Activated CD8-positive, alpha-beta T cell treated with anti-CD3 and anti-CD28 coated beads for 36 hours (primary cell): ENCODE results near the gene ATE1. TPM values are rescaled to one million over a fixed set of nuclear protein-coding genes. Genes with fewer than 3 reads are reported as not detected.

Experiments
- ATAC-seq: fragments of 200-7000 bp; cut with Tn5 transposase; one replicate; pipeline ENCODE4 v1.10.0; 2021; ENCODE audit warnings: mild to moderate bottlenecking, moderate library complexity
- CTCF ChIA-PET: fragments of 350-600 bp; sonication (Branson Sonifier 250); formaldehyde crosslinking; loops from one replicate; lab custom pipeline; 2021; ENCODE audit warnings: antibody characterized with exemption; lab: Charles Lee
- POLR2A ChIA-PET: fragments of 350-600 bp; sonication (Branson Sonifier 250); formaldehyde crosslinking; loops from one replicate; lab custom pipeline; 2021; ENCODE audit warnings: antibody characterized with exemption; lab: Charles Lee
- DNase-seq: peaks from one replicate; pipeline ENCODE4 v3.0.0-alpha.2; 2020
- H3K27ac Mint-ChIP-seq: one replicate; pipeline ENCODE4 v1.8.0; 2021; ENCODE audit warnings: mild to moderate bottlenecking, mixed read lengths
- H3K27me3 Mint-ChIP-seq: one replicate; pipeline ENCODE4 v1.8.0; 2021; ENCODE audit warnings: mixed read lengths
- H3K36me3 Mint-ChIP-seq: one replicate; pipeline ENCODE4 v1.8.0; 2021; ENCODE audit warnings: low read depth, mixed read lengths
- H3K4me1 Mint-ChIP-seq: one replicate; pipeline ENCODE4 v1.8.0; 2021; ENCODE audit warnings: low read depth, mixed read lengths
- H3K4me3 Mint-ChIP-seq: one replicate; pipeline ENCODE4 v1.8.0; 2021; ENCODE audit warnings: mild to moderate bottlenecking, moderate library complexity, mixed read lengths
- H3K9me3 Mint-ChIP-seq: one replicate; pipeline ENCODE4 v1.8.0; 2021; ENCODE audit warnings: mixed read lengths
- intact Hi-C: fragments of 100-400 bp; cut with micrococcal nuclease; formaldehyde crosslinking; loops from one replicate; pipeline ENCODE4 v1.10.0; 2022
- total RNA-seq, 2 experiments: library from RNA; stranded (reverse); gene quantifications; one replicate each; pipeline ENCODE4 v1.2.3, GENCODE V29; 2021
- TF ChIP-seq, protein P1 (sequence below): fragments of 200-600 bp; IDR thresholded peaks from one replicate; pipeline ENCODE4 v1.8.0; 2022; ENCODE audit warnings: antibody characterized with exemption, mild to moderate bottlenecking

The ATE1 gene
- total RNA-seq, 2 experiments from 2014 or later = 18.0 to 19.2 TPM

GRCh38 chr10:121880895-121881294 is 46.9 kb downstream of the ATE1 start:
- no peaks in the 10 kb centered on the region for H3K9me3 Mint-ChIP-seq
- DNase-seq = no peak
- intact Hi-C loops = no loop called here
- H3K27ac Mint-ChIP-seq = no peak overlapping the region
- H3K27me3 Mint-ChIP-seq = no peaks in the 10 kb centered on the region
- ChIA-PET CTCF (interaction anchor here (1.0 to 1.9 kb wide), 2 partner anchors 20 to 58 kb away, joined by 3 to 8 read pairs; no protein-coding TSS in a partner anchor), POLR2A (no interaction called here)
- peaks cover 12% of the 10 kb centered on the region for H3K36me3 Mint-ChIP-seq
- TF ChIP-seq, protein P1, sequence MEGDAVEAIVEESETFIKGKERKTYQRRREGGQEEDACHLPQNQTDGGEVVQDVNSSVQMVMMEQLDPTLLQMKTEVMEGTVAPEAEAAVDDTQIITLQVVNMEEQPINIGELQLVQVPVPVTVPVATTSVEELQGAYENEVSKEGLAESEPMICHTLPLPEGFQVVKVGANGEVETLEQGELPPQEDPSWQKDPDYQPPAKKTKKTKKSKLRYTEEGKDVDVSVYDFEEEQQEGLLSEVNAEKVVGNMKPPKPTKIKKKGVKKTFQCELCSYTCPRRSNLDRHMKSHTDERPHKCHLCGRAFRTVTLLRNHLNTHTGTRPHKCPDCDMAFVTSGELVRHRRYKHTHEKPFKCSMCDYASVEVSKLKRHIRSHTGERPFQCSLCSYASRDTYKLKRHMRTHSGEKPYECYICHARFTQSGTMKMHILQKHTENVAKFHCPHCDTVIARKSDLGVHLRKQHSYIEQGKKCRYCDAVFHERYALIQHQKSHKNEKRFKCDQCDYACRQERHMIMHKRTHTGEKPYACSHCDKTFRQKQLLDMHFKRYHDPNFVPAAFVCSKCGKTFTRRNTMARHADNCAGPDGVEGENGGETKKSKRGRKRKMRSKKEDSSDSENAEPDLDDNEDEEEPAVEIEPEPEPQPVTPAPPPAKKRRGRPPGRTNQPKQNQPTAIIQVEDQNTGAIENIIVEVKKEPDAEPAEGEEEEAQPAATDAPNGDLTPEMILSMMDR = no peak
- ATAC-seq = no peak
- H3K4me3 Mint-ChIP-seq = no peak overlapping the region
- H3K4me1 Mint-ChIP-seq = peaks cover 4% of the 10 kb centered on the region

GRCh38 chr10:121879476-121879875 is 48.4 kb downstream of the ATE1 start:
- CTCF ChIA-PET = interaction anchor here (0.7 to 1.9 kb wide), 4 partner anchors 8 to 56 kb away, joined by 3 to 8 read pairs (median 4); no protein-coding TSS in a partner anchor
- H3K27me3 Mint-ChIP-seq = no peaks in the 10 kb centered on the region

GRCh38 chr10:121873236-121873635 is 54.6 kb downstream of the ATE1 start:
- peaks cover 22% of the 10 kb centered on the region for H3K36me3 Mint-ChIP-seq
- intact Hi-C loops = no loop called here
- ATAC-seq (no peak), DNase-seq (no peak)
- TF ChIP-seq, protein P1 = no peak
- no peak overlapping the region for H3K4me3 Mint-ChIP-seq
- no peaks in the 10 kb centered on the region for H3K9me3 Mint-ChIP-seq
- H3K27me3 Mint-ChIP-seq = no peaks in the 10 kb centered on the region
- H3K4me1 Mint-ChIP-seq = no peaks in the 10 kb centered on the region
- CTCF ChIA-PET = no interaction called here
- no peak overlapping the region for H3K27ac Mint-ChIP-seq
- POLR2A ChIA-PET = no interaction called here

More at GRCh38 chr10:121879476-121879875, 48.4 kb downstream of the ATE1 start:
- H3K4me3 Mint-ChIP-seq = no peak overlapping the region
- intact Hi-C loops = no loop called here
- no peak for DNase-seq
- no peaks in the 10 kb centered on the region for H3K9me3 Mint-ChIP-seq
- TF ChIP-seq, protein P1 = no peak
- H3K27ac Mint-ChIP-seq = no peak overlapping the region
- no peak for ATAC-seq
- peaks cover 4% of the 10 kb centered on the region for H3K4me1 Mint-ChIP-seq
- POLR2A ChIA-PET = no interaction called here
- H3K36me3 Mint-ChIP-seq = peaks cover 13% of the 10 kb centered on the region

DNA sequence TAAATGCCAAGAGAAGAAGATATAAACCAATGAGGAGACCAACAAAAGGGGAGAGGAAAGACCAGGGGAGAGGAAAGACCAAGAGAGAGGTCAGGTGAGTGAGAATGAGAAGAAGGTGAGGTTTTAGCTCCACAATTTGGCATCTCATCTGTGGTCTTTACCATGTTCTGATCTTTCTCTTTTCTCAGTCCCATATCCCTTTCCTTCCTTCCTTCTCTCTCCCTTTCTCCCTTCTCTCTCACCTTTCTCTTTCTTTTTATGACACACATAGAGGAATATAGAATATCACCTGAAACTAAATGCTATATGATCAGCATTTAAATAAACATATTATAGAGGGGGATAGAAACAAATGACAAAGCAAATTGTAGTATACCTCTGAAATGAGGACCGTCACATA is 57.4 kb downstream of the ATE1 start:
- DNase-seq = no peak
- CTCF ChIA-PET = no interaction called here
- peaks cover 14% of the 10 kb centered on the region for H3K36me3 Mint-ChIP-seq
- intact Hi-C loops = no loop called here
- TF ChIP-seq, protein P1 = no peak
- no peak overlapping the region for H3K4me3 Mint-ChIP-seq
- H3K27ac Mint-ChIP-seq = no peak overlapping the region
- H3K4me1 Mint-ChIP-seq = no peaks in the 10 kb centered on the region
- no peaks in the 10 kb centered on the region for H3K27me3 Mint-ChIP-seq
- POLR2A ChIA-PET = no interaction called here
- no peaks in the 10 kb centered on the region for H3K9me3 Mint-ChIP-seq
- no peak for ATAC-seq

GRCh38 chr10:121865554-121865953 is 62.3 kb downstream of the ATE1 start:
- ATAC-seq (no peak), DNase-seq (no peak)
- intact Hi-C loops = no loop called here
- Mint-ChIP-seq H3K36me3 (peaks cover 21% of the 10 kb centered on the region), H3K27me3 (no peaks in the 10 kb centered on the region), H3K4me3 (no peak overlapping the region), H3K9me3 (no peaks in the 10 kb centered on the region), H3K27ac (no peak overlapping the region), H3K4me1 (no peaks in the 10 kb centered on the region)
- ChIA-PET CTCF (interaction anchor here (1.6 to 3.2 kb wide), 3 partner anchors 21 to 40 kb away, joined by 4 to 7 read pairs (median 5); no protein-coding TSS in a partner anchor), POLR2A (no interaction called here)
- TF ChIP-seq, protein P1 = no peak
